Measurements from ENCODE around the gene LEPR. TPM values are rescaled to one million over a fixed set of nuclear protein-coding genes. Genes with fewer than 3 reads are reported as not detected.
A peak's percentile ranks its signal among the peaks of the same experiment; 100 is the strongest.

LEPR gene
- total and polyA plus RNA-seq, 2 donors from 2014 or later, result 3.1 to 13.8 TPM

DNA sequence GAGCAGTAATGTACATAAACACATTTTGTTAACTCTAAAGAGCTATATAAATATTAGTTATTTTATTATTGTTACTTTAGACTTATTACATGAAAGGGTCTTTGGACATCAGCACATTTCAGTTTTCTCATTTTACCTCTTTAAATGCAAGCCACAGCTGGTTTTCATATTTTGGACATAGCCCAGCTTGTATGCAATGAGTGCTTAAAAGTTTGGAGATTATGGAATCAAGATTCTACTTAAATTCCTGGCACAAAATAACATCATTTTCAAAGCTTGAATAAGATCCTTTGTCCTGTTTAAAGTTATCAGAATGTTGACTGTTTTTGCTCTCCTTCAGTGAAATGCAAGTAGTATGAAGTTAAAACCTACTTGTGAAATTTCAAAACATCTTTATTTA is 15.5 kb upstream of the LEPR start:
- Histone ChIP-seq H3K4me1 (ENCODE audit: control insufficient read depth in 2 of 3, insufficient read depth in 2 of 3, low read depth in 1 of 3, low read length in 3 of 3) (peaks cover 0 to 14% (median 2%) of the 10 kb centered on the region in 3 donors), H3K36me3 (ENCODE audit: control insufficient read depth in 2 of 3, insufficient read depth in 3 of 3, low read length in 3 of 3) (no peaks in the 10 kb centered on the region), H3K27me3 (ENCODE audit: control insufficient read depth, insufficient read depth, low read length) (no peaks in the 10 kb centered on the region), H3K9ac (ENCODE audit: low read length in 3 of 3) (no peak overlapping the region), H3K27ac (ENCODE audit: low read depth in 2 of 2, low read length in 2 of 2) (no peak overlapping the region), H3K4me3 (ENCODE audit: low read length in 3 of 3) (no peak overlapping the region), H3K9me3 (ENCODE audit: control insufficient read depth in 2 of 3, insufficient read depth in 1 of 3, low read length in 3 of 3) (no peaks in the 10 kb centered on the region)
- DNase-seq (no peak), FAIRE-seq (no peak)
- intact Hi-C loops (cut with DNase I), result no loop called here
- TF ChIP-seq, protein P1, sequence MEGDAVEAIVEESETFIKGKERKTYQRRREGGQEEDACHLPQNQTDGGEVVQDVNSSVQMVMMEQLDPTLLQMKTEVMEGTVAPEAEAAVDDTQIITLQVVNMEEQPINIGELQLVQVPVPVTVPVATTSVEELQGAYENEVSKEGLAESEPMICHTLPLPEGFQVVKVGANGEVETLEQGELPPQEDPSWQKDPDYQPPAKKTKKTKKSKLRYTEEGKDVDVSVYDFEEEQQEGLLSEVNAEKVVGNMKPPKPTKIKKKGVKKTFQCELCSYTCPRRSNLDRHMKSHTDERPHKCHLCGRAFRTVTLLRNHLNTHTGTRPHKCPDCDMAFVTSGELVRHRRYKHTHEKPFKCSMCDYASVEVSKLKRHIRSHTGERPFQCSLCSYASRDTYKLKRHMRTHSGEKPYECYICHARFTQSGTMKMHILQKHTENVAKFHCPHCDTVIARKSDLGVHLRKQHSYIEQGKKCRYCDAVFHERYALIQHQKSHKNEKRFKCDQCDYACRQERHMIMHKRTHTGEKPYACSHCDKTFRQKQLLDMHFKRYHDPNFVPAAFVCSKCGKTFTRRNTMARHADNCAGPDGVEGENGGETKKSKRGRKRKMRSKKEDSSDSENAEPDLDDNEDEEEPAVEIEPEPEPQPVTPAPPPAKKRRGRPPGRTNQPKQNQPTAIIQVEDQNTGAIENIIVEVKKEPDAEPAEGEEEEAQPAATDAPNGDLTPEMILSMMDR (IDR thresholded peaks at IDR 0.05; ENCODE audit: borderline replicate concordance, extremely low read depth, insufficient read depth), result no peak

DNA sequence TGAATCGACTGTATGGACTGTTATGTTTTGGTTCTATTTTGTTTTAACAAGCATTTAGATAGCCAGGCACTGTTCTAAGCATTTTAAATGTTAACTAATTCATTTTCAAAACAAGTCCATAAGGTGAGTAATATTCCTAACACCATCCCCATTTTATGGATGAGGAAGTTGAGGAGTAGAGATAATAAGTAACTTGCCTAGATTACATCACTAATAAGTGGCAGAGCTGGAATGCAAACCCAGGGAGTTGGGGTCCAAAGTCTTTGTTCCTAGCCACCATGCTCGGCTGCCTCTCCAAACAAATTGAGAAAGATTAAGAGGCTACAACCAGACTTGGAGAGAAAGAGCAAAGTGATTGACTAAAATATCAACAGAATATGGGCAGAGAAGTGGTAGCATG is 12.6 kb upstream of the LEPR start:
- intact Hi-C loops (cut with DNase I), result no loop called here
- Histone ChIP-seq H3K4me3 (ENCODE audit: low read length in 3 of 3) (no peak overlapping the region), H3K36me3 (ENCODE audit: control insufficient read depth in 2 of 3, insufficient read depth in 3 of 3, low read length in 3 of 3) (no peaks in the 10 kb centered on the region), H3K9ac (ENCODE audit: low read length in 3 of 3) (no peak overlapping the region), H3K27ac (ENCODE audit: low read depth in 2 of 2, low read length in 2 of 2) (peak overlapping the region in 1 of 2 donors; percentile 30), H3K4me1 (ENCODE audit: control insufficient read depth in 2 of 3, insufficient read depth in 2 of 3, low read depth in 1 of 3, low read length in 3 of 3) (peaks cover 0 to 18% (median 2%) of the 10 kb centered on the region in 3 donors), H3K9me3 (ENCODE audit: control insufficient read depth in 2 of 3, insufficient read depth in 1 of 3, low read length in 3 of 3) (no peaks in the 10 kb centered on the region), H3K27me3 (ENCODE audit: control insufficient read depth, insufficient read depth, low read length) (no peaks in the 10 kb centered on the region)
- FAIRE-seq (peak; percentile 68), DNase-seq (peak in 3 of 5 donors; percentile 16 to 54 (median 26))
- TF ChIP-seq, protein P1 (IDR thresholded peaks at IDR 0.05; ENCODE audit: borderline replicate concordance, extremely low read depth, insufficient read depth), result no peak

- TF ChIP-seq, protein P1 (IDR thresholded peaks at IDR 0.05; ENCODE audit: borderline replicate concordance, extremely low read depth, insufficient read depth), result no peak
- intact Hi-C loops (cut with DNase I), result no loop called here
- Histone ChIP-seq H3K27ac (ENCODE audit: low read depth in 2 of 2, low read length in 2 of 2) (no peak overlapping the region), H3K36me3 (ENCODE audit: control insufficient read depth in 2 of 3, insufficient read depth in 3 of 3, low read length in 3 of 3) (no peaks in the 10 kb centered on the region), H3K9ac (ENCODE audit: low read length in 3 of 3) (no peak overlapping the region), H3K9me3 (ENCODE audit: control insufficient read depth in 2 of 3, insufficient read depth in 1 of 3, low read length in 3 of 3) (no peaks in the 10 kb centered on the region), H3K27me3 (ENCODE audit: control insufficient read depth, insufficient read depth, low read length) (no peaks in the 10 kb centered on the region), H3K4me1 (ENCODE audit: control insufficient read depth in 2 of 3, insufficient read depth in 2 of 3, low read depth in 1 of 3, low read length in 3 of 3) (peaks cover 0 to 29% (median 4%) of the 10 kb centered on the region in 3 donors), H3K4me3 (ENCODE audit: low read length in 3 of 3) (no peak overlapping the region)
- DNase-seq, result no peak
- FAIRE-seq, result no peak
Observed at GRCh38 chr1:65409314-65409713, 11.2 kb upstream of the LEPR start.

DNA sequence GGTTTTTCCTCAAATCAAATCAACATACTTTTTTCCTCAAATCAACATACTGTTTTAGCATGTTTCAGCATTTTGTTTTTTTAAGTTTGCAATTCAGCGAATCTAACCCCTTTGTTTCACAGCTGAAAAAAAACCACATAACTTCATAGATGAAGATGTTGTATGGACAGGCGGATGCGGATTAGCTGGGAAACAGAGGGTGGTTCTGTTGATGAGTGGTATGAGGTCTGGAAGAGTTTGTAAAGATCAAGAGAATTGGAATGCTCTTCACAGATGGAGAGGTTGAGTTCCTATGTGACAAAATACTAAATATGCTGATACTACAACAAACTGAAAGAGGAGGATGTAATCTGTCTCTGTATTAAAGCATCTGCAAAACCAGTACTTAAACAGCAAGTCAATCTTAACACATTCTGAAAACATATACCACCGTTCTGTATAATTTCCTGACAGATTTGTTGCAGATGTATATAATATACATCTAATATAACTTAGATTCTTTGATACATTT is 10.6 kb upstream of the LEPR start:
- peak overlapping the region in 1 of 2 donors; percentile 32 for H3K27ac ChIP-seq (ENCODE audit: low read depth in 2 of 2, low read length in 2 of 2)
- H3K36me3 ChIP-seq (ENCODE audit: control insufficient read depth in 2 of 3, insufficient read depth in 3 of 3, low read length in 3 of 3), result no peaks in the 10 kb centered on the region
- TF ChIP-seq, protein P1 (IDR thresholded peaks at IDR 0.05; ENCODE audit: borderline replicate concordance, extremely low read depth, insufficient read depth), result no peak
- no peaks in the 10 kb centered on the region for H3K27me3 ChIP-seq (ENCODE audit: control insufficient read depth, insufficient read depth, low read length)
- no peak overlapping the region for H3K4me3 ChIP-seq (ENCODE audit: low read length in 3 of 3)
- FAIRE-seq (no peak), DNase-seq (no peak)
- H3K4me1 ChIP-seq (ENCODE audit: control insufficient read depth in 2 of 3, insufficient read depth in 2 of 3, low read depth in 1 of 3, low read length in 3 of 3), result peaks cover 0 to 29% (median 4%) of the 10 kb centered on the region in 3 donors
- no peak overlapping the region for H3K9ac ChIP-seq (ENCODE audit: low read length in 3 of 3)
- H3K9me3 ChIP-seq (ENCODE audit: control insufficient read depth in 2 of 3, insufficient read depth in 1 of 3, low read length in 3 of 3), result no peaks in the 10 kb centered on the region
- intact Hi-C loops (cut with DNase I), result no loop called here
